HepG2 (cell line): ENCODE data around the gene UBA6. TPM values are rescaled to one million over a fixed set of nuclear protein-coding genes. Genes with fewer than 3 reads are reported as not detected.

ENCODE experiments used
- ATAC-seq: fragments of 200-7000 bp; cut with Tn5 transposase; 3 replicates; pipeline ENCODE4 v1.9.1; 2020; ENCODE audit warnings: mild to moderate bottlenecking, moderate library complexity
- BruUV-seq: library from RNA; stranded (reverse); fragments of 400-500 nt; replicated peaks from 2 replicates; lab custom pipeline; 2021; lab: Mats Ljungman, UMichigan
- CTCF ChIA-PET: fragments of 300-600 bp; formaldehyde crosslinking; extraction: SDS; loops from one replicate; lab custom pipeline; 2021; ENCODE audit warnings: low total read pairs, inconsistent platforms, low intra/inter-chr PET ratio; lab: Yijun Ruan, JAX
- POLR2A ChIA-PET: fragments of 350-600 bp; sonication (Branson Sonifier 250); formaldehyde crosslinking; loops from one replicate; lab custom pipeline; 2020; ENCODE audit warnings: antibody characterized with exemption, inconsistent platforms; lab: Yijun Ruan, JAX
- DNase-seq: peaks from one replicate; pipeline ENCODE4 v3.0.0-alpha.2; 2015; ENCODE audit warnings: low spot score
- FAIRE-seq: peaks from 3 replicates; lab custom pipeline; 2011; peaks lifted over from hg19 to GRCh38; lab: Jason Lieb, UNC
- H2AFZ ChIP-seq: one replicate; pipeline ENCODE4 v1.6.1; 2011; ENCODE audit warnings: low read length, inconsistent platforms
- H3K27ac ChIP-seq: fragments of 300-600 bp; 3 replicates; pipeline ENCODE4 v1.8.0; 2011; ENCODE audit warnings: mixed run types, mild to moderate bottlenecking, mixed read lengths, low read length, inconsistent platforms; ENCODE audit not compliant: insufficient read depth; ENCODE audit errors: extremely low read length
- H3K27me3 ChIP-seq, 2 experiments: fragments of 200-600 bp in 1 of 2; 2 replicates in 1 of 2; 3 replicates in 1 of 2; pipeline versions ENCODE4 v1.6.0 to v1.8.0; 2011; ENCODE audit warnings: low read length in 2 of 2, mild to moderate bottlenecking in 2 of 2, moderate library complexity in 2 of 2, inconsistent platforms in 1 of 2; ENCODE audit not compliant: insufficient read depth in 2 of 2, control insufficient read depth in 1 of 2
- H3K36me3 ChIP-seq, 2 experiments: fragments of 200-600 bp in 1 of 2; replicated peaks in 1 of 2; 2 replicates in 1 of 2; 3 replicates in 1 of 2; pipeline versions ENCODE4 v1.5.1 to v1.8.0; 2011; ENCODE audit warnings: low read length in 2 of 2, inconsistent platforms in 1 of 2; ENCODE audit not compliant: insufficient read depth in 2 of 2, control insufficient read depth in 1 of 2
- H3K4me1 ChIP-seq: 2 replicates; pipeline ENCODE4 v1.5.1; 2012; ENCODE audit warnings: low read length, inconsistent platforms; ENCODE audit not compliant: insufficient read depth
- H3K4me2 ChIP-seq: 2 replicates; pipeline ENCODE4 v1.6.0; 2011; ENCODE audit warnings: low read depth, low read length, inconsistent platforms
- H3K4me3 ChIP-seq, 3 experiments: fragments of 200-600 bp in 1 of 3; sonication (generic), shearing (Covaris generic) in 1 of 3; replicated peaks in 1 of 3; 2 replicates each; pipeline ENCODE4 v1.5.1; 2011 to 2016; ENCODE audit warnings: low read length in 3 of 3, inconsistent platforms in 2 of 3, low read depth in 2 of 3, mild to moderate bottlenecking in 2 of 3, control low read depth in 1 of 3, mixed read lengths in 1 of 3; ENCODE audit not compliant: insufficient read depth in 1 of 3
- H3K79me2 ChIP-seq: one replicate; pipeline ENCODE4 v1.6.1; 2011; ENCODE audit warnings: low read length, inconsistent platforms; ENCODE audit not compliant: insufficient read depth
- H3K9ac ChIP-seq: 2 replicates; pipeline ENCODE4 v1.6.0; 2011; ENCODE audit warnings: mild to moderate bottlenecking, low read depth, low read length, inconsistent platforms; ENCODE audit not compliant: insufficient read depth
- H3K9me3 ChIP-seq: 2 replicates; pipeline ENCODE4 v1.5.1; 2012; ENCODE audit warnings: mild to moderate bottlenecking, low read length
- H4K20me1 ChIP-seq: 2 replicates; pipeline ENCODE4 v1.6.0; 2011; ENCODE audit warnings: inconsistent platforms, mild to moderate bottlenecking, low read length, moderate library complexity; ENCODE audit not compliant: insufficient read depth
- HNRNPK ChIP-seq: fragments of 200-400 bp; formaldehyde crosslinking; IDR thresholded peaks from 2 replicates; pipeline ENCODE4 v1.6.1; 2018; ENCODE audit warnings: low read length, low read depth, moderate library complexity, mild to moderate bottlenecking; ENCODE audit not compliant: poor library complexity, severe bottlenecking
- TARDBP ChIP-seq: sonication (generic); formaldehyde crosslinking; IDR thresholded peaks from 2 replicates; pipeline ENCODE4 v1.8.0; 2022; ENCODE audit warnings: mild to moderate bottlenecking, missing genetic modification reagents
- TEF ChIP-seq: sonication (generic); formaldehyde crosslinking; IDR thresholded peaks from 2 replicates; pipeline ENCODE4 v1.5.0; 2020; ENCODE audit warnings: missing genetic modification reagents
- WGBS: methylation state at CpG from one replicate; pipeline ENCODE4 v1.1.6; 2017; ENCODE audit warnings: low lambda C conversion rate; 5-methylcytosine and 5-hydroxymethylcytosine counted together
- in situ Hi-C: cut with HindIII; loops from 2 replicates; pipeline ENCODE4 v1.10.0; 2017; ENCODE audit warnings: low pct_unique_long_range_greater_than_20kb; ENCODE audit not compliant: extremely low pct_ligation_motif_present
- intact Hi-C: fragments of 100-400 bp; cut with micrococcal nuclease; formaldehyde crosslinking; loops from one replicate; pipeline ENCODE4 v1.10.0; 2022; ENCODE audit not compliant: unreplicated experiment
- polyA plus RNA-seq, 8 experiments: library from polyadenylated mRNA; depleted of rRNA in 3 of 8; stranded (reverse) in 7 of 8; unstranded in 1 of 8; fragments of >200 nt; fragmentation: Illumina TruSeq in 4 of 8; extraction: Trizol in 4 of 8; gene quantifications; 2 replicates each; pipeline versions ENCODE4 v1.2.1 to v1.2.3, GENCODE V29; 2011 to 2016; ENCODE audit warnings: low read depth in 4 of 8, missing spikeins in 1 of 8, mixed read lengths in 1 of 8; ENCODE audit not compliant: insufficient read depth in 1 of 8
- total RNA-seq, 5 experiments: library from RNA; depleted of rRNA; stranded (reverse); fragments of >200 nt; fragmentation: Illumina TruSeq; extraction: Trizol; gene quantifications; 2 replicates each; pipeline ENCODE4 v1.2.3, GENCODE V29; 2016; ENCODE audit warnings: low read depth in 1 of 5
- TF ChIP-seq, protein P1 (sequence below): sonication (generic); formaldehyde crosslinking; IDR thresholded peaks from 2 replicates; pipeline ENCODE4 v1.5.0; 2020; ENCODE audit warnings: mild to moderate bottlenecking, missing genetic modification reagents, moderate library complexity
- TF ChIP-seq, protein P2 (sequence below): IDR thresholded peaks from 2 replicates; pipeline ENCODE4 v1.6.1; 2012; ENCODE audit warnings: low read depth, low read length, improper control_type of control experiment

The UBA6 gene
- total and polyA plus RNA-seq, 2 of the 13 experiments (the other 11 are each of a cell fraction or from before 2014, with no cell fraction given) = 33.3 to 75.4 TPM

- ChIA-PET POLR2A (no interaction called here), CTCF (no interaction called here)
- no peaks in the 10 kb centered on the region for H3K27me3 ChIP-seq
- H3K4me1 ChIP-seq = no peaks in the 10 kb centered on the region
- no peak overlapping the region for H3K4me3 ChIP-seq
- no peak for DNase-seq
- no peaks in the 10 kb centered on the region for H3K36me3 ChIP-seq
- BruUV-seq = no TSS peak
- intact Hi-C loops = no loop called here
- no peak for ATAC-seq
- H3K79me2 ChIP-seq = no peaks in the 10 kb centered on the region
- H3K27ac ChIP-seq = no peak overlapping the region
- no peak overlapping the region for H2AFZ ChIP-seq
- H4K20me1 ChIP-seq = no peaks in the 10 kb centered on the region
- in situ Hi-C loops = no loop called here
- no peak overlapping the region for H3K4me2 ChIP-seq
- no peak overlapping the region for H3K9ac ChIP-seq
- TF ChIP-seq TARDBP (no peak), HNRNPK (peak; percentile 45)
- TF ChIP-seq, all 625 proteins: peak for 1
- WGBS = 69% methylated on average over 3 of the region's 3 CpGs
- FAIRE-seq = no peak
- no peaks in the 10 kb centered on the region for H3K9me3 ChIP-seq
Observed at GRCh38 chr4:67749286-67749685, 48.3 kb upstream of the UBA6 start.

DNA sequence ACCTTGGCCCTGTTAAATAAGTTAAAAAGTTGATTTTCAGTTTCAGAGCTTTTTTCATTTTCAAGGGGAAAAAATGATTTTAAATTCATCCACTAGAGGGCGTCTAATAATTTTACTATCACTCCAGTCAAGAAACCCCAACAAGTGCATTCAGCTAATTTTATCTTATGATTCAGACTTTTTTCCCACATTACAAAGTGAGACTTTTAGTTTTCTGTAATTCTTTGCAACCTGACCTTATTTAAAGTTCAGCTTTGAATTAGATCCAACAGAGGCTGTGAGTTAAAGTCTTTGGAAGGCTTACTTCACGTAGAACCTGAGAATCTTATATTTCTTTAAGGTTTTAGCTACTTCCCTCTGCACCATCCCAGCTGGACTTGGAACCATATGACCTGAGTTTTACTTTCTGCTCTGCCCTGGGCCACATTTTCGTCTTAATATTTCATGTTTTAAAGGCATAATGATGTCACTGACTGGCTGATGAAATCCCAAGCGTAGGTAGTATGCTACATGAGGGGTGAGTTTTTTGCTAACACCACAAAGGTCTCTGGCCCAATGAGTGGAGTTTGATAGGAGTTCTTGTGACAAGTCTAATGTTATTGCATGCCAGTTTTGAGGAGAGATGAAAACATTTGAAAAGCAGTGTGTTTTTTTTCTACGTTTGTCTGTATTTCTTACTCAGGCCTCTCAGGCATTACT is 46.0 kb upstream of the UBA6 start:
- no peak for FAIRE-seq
- no peak for TF ChIP-seq TEF (CRISPR knock-in tag)
- TF ChIP-seq, protein P1, sequence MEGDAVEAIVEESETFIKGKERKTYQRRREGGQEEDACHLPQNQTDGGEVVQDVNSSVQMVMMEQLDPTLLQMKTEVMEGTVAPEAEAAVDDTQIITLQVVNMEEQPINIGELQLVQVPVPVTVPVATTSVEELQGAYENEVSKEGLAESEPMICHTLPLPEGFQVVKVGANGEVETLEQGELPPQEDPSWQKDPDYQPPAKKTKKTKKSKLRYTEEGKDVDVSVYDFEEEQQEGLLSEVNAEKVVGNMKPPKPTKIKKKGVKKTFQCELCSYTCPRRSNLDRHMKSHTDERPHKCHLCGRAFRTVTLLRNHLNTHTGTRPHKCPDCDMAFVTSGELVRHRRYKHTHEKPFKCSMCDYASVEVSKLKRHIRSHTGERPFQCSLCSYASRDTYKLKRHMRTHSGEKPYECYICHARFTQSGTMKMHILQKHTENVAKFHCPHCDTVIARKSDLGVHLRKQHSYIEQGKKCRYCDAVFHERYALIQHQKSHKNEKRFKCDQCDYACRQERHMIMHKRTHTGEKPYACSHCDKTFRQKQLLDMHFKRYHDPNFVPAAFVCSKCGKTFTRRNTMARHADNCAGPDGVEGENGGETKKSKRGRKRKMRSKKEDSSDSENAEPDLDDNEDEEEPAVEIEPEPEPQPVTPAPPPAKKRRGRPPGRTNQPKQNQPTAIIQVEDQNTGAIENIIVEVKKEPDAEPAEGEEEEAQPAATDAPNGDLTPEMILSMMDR (CRISPR knock-in tag) = peak; percentile 33
- TF ChIP-seq, protein P2, sequence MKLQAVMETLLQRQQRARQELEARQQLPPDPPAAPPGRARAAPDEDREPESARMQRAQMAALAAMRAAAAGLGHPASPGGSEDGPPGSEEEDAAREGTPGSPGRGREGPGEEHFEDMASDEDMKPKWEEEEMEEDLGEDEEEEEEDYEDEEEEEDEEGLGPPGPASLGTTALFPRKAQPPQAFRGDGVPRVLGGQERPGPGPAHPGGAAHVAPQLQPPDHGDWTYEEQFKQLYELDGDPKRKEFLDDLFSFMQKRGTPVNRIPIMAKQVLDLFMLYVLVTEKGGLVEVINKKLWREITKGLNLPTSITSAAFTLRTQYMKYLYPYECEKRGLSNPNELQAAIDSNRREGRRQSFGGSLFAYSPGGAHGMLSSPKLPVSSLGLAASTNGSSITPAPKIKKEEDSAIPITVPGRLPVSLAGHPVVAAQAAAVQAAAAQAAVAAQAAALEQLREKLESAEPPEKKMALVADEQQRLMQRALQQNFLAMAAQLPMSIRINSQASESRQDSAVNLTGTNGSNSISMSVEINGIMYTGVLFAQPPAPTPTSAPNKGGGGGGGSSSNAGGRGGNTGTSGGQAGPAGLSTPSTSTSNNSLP = peak; percentile 69; the same call in 1 of the 2 replicates
- 66% methylated on average over 5 of the region's 5 CpGs for WGBS
- intact Hi-C loops (loop anchor here (1.0 kb wide), 1 partner anchor 428 kb away; no protein-coding TSS in a partner anchor), in situ Hi-C loops (no loop called here)
- Histone ChIP-seq H3K9ac (no peak overlapping the region), H3K4me3 (no peak overlapping the region), H3K36me3 (no peaks in the 10 kb centered on the region), H3K79me2 (no peaks in the 10 kb centered on the region), H3K27me3 (no peaks in the 10 kb centered on the region), H2AFZ (no peak overlapping the region), H3K27ac (no peak overlapping the region), H3K9me3 (no peaks in the 10 kb centered on the region), H3K4me2 (no peak overlapping the region), H4K20me1 (no peaks in the 10 kb centered on the region), H3K4me1 (no peaks in the 10 kb centered on the region)
- ChIA-PET CTCF (no interaction called here), POLR2A (no interaction called here)
- ATAC-seq = no peak
- DNase-seq = peak; percentile 7
- BruUV-seq = no TSS peak
